Cardiac fibroblast (primary cell): ENCODE results near the gene COMMD9.

Source experiments
- DNase-seq, 2 donors: peaks; one replicate each; pipeline versions ENCODE4 v3.0.0 to v3.0.0-alpha.2; 2010; ENCODE audit warnings: low read depth in 2 of 2
- H3K4me3 ChIP-seq, 2 donors: replicated peaks in 1 of 2; 1 replicate in 1 of 2; 2 replicates in 1 of 2; pipeline ENCODE4 v1.5.1; 2011; ENCODE audit warnings: low read depth in 2 of 2, low read length in 2 of 2, mild to moderate bottlenecking in 2 of 2, moderate library complexity in 1 of 2
- TF ChIP-seq, protein P1 (sequence below): IDR thresholded peaks from one replicate; pipeline ENCODE4 v1.5.1; 2011; ENCODE audit warnings: low read depth, mild to moderate bottlenecking, low read length, inconsistent platforms

The COMMD9 gene

GRCh38 chr11:36257351-36257750, 31.9 kb downstream of the COMMD9 start:
- TF ChIP-seq, protein P1, sequence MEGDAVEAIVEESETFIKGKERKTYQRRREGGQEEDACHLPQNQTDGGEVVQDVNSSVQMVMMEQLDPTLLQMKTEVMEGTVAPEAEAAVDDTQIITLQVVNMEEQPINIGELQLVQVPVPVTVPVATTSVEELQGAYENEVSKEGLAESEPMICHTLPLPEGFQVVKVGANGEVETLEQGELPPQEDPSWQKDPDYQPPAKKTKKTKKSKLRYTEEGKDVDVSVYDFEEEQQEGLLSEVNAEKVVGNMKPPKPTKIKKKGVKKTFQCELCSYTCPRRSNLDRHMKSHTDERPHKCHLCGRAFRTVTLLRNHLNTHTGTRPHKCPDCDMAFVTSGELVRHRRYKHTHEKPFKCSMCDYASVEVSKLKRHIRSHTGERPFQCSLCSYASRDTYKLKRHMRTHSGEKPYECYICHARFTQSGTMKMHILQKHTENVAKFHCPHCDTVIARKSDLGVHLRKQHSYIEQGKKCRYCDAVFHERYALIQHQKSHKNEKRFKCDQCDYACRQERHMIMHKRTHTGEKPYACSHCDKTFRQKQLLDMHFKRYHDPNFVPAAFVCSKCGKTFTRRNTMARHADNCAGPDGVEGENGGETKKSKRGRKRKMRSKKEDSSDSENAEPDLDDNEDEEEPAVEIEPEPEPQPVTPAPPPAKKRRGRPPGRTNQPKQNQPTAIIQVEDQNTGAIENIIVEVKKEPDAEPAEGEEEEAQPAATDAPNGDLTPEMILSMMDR = no peak
- peak; percentile 41 to 60 for DNase-seq
- no peak overlapping the region for H3K4me3 ChIP-seq

DNA sequence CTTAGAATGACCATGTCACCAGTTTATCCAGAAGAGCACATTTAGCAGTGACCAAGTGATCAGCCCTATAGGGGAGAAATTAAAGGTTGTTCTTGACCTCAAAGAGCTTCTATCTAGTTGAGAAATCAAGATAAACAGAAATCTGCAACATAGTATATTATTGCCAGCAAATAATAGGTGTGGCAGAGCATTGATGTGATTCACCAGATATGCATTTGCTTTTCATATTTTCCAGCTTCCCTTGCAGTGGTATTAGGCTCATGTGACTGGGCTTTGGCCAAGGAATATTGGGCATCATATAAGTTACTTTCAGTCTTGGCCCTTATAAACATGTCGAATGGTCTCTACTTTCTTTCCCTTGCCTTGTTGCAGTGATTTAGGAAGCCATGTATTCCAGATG, 34.5 kb downstream of the COMMD9 start:
- peak; percentile 29 to 72 for DNase-seq
- TF ChIP-seq, protein P1 = no peak
- H3K4me3 ChIP-seq = no peak overlapping the region

DNA sequence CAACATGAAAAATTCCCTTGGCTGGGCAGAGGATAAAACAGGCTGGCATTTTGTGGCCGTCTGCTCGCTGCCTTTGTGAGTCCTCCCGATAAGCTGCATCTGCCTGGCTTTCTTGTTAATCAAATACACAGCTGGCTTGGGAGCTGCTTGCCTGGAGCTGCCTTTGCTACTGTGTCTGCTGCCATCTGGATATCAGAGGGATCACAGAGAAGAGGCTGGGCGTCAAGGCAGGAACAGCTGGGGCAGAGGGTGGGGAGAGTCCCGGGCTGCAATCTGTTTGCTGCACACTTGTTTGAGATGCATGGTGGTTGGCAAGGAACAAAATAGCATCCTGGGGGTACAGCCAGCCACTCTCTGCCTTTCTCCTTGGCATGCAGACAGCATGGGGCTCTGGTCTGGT, 36.0 kb downstream of the COMMD9 start:
- no peak for DNase-seq
- TF ChIP-seq, protein P1 = no peak

DNA sequence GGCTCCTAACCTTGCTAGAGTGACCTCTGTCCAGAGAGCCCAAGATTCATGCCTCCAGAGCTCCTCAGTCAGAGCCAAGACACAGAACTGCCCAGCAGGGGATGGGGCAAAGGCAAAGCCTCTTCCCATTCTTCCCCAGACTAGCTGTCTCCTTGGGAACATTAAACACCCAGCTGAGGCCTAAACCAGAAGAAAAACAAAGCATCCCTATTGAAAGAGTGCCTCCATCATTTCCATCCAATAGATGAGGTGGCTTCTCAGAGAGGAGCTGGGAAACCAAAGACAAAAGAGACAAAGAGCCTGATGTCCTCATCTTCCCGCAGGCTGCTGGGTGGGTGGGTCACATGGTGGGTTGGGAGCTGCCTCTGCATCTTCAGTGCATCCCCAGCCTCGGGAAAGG, 37.4 kb downstream of the COMMD9 start:
- no peak for DNase-seq
- H3K4me3 ChIP-seq = no peak overlapping the region
- TF ChIP-seq, protein P1 = no peak

More for the DNA sequence above, 36.0 kb downstream of the COMMD9 start:
- H3K4me3 ChIP-seq = no peak overlapping the region

- H3K4me3 ChIP-seq = no peak overlapping the region
- TF ChIP-seq, protein P1 = no peak
- peak; percentile 87 for DNase-seq
Measured at GRCh38 chr11:36249246-36249645, 40.0 kb downstream of the COMMD9 start.

GRCh38 chr11:36248436-36248835, 40.8 kb downstream of the COMMD9 start:
- TF ChIP-seq, protein P1 = no peak
- no peak for DNase-seq
- no peak overlapping the region for H3K4me3 ChIP-seq

DNA sequence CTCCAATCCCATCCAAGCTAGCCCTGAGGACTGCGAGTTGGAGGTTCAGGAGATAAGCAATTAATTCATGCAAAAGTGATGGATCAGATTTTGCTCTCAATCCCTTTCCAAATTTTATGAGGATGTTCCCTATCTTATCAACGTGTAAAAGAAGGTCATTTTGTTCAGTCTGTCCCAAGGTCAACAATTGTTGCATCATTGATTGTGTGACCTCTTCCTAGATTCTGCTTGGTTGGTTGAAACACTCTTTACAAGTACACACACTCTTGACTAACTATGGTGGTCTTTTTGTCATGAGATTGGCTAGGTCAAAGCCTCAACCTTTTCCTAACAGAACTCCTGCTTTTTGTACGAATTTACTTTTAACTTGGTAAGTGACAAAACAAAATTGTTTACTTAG, 41.7 kb downstream of the COMMD9 start:
- H3K4me3 ChIP-seq = no peak overlapping the region
- no peak for DNase-seq
- TF ChIP-seq, protein P1 = no peak
